Mucosa of rectum (tissue), 2 donors: Measurements from ENCODE around the gene STOX1.
A peak's percentile ranks its signal among the peaks of the same experiment; 100 is the strongest.
"Not testable (repeated sequence)": the region's sequence is repeated elsewhere in the genome, so short reads cannot be mapped to it uniquely, and the experiment has no call there.

Experiments used
- H3K27ac ChIP-seq, 2 donors: one replicate each; pipeline ENCODE4 v1.7.0; 2013; ENCODE audit warnings: inconsistent platforms in 2 of 2, low read depth in 2 of 2, low read length in 2 of 2
- H3K27me3 ChIP-seq, 2 donors: one replicate each; pipeline ENCODE4 v1.7.0; 2013; ENCODE audit warnings: low read length in 2 of 2; ENCODE audit not compliant: control insufficient read depth in 2 of 2, insufficient read depth in 2 of 2
- H3K36me3 ChIP-seq, 2 donors: one replicate each; pipeline ENCODE4 v1.7.0; 2013; ENCODE audit warnings: low read length in 2 of 2; ENCODE audit not compliant: control insufficient read depth in 2 of 2, insufficient read depth in 2 of 2
- H3K4me1 ChIP-seq, 2 donors: one replicate each; pipeline ENCODE4 v1.7.0; 2013; ENCODE audit warnings: low read length in 2 of 2, mild to moderate bottlenecking in 1 of 2; ENCODE audit not compliant: control insufficient read depth in 2 of 2, insufficient read depth in 2 of 2
- H3K4me3 ChIP-seq, 2 donors: one replicate each; pipeline ENCODE4 v1.7.0; 2013; ENCODE audit warnings: low read length in 2 of 2
- H3K9ac ChIP-seq, 2 donors: one replicate each; pipeline ENCODE4 v1.7.0; 2013; ENCODE audit warnings: low read length in 2 of 2, low read depth in 1 of 2, mild to moderate bottlenecking in 1 of 2
- H3K9me3 ChIP-seq, 2 donors: one replicate each; pipeline ENCODE4 v1.7.0; 2013; ENCODE audit warnings: low read length in 2 of 2; ENCODE audit not compliant: control insufficient read depth in 2 of 2
- donor health status: healthy.
- donor health status: Normal muscosa, but diverticular disease.

Gene STOX1

GRCh38 chr10:68800211-68800610 is 27.1 kb upstream of the STOX1 start:
- H3K27me3 ChIP-seq: no peaks in the 10 kb centered on the region
- no peak overlapping the region for H3K27ac ChIP-seq

GRCh38 chr10:68804692-68805091 is 22.6 kb upstream of the STOX1 start:
- Histone ChIP-seq H3K4me3 (no peak overlapping the region), H3K27me3 (no peaks in the 10 kb centered on the region), H3K36me3 (no peaks in the 10 kb centered on the region), H3K9me3 (no peaks in the 10 kb centered on the region), H3K4me1 (no peaks in the 10 kb centered on the region), H3K9ac (no peak overlapping the region), H3K27ac (no peak overlapping the region)

More at GRCh38 chr10:68800211-68800610, 27.1 kb upstream of the STOX1 start:
- no peaks in the 10 kb centered on the region for H3K4me1 ChIP-seq
- H3K4me3 ChIP-seq: no peak overlapping the region
- peaks cover 0 to 3% of the 10 kb centered on the region in 2 donors for H3K36me3 ChIP-seq
- no peak overlapping the region for H3K9ac ChIP-seq
- H3K9me3 ChIP-seq: no peaks in the 10 kb centered on the region

GRCh38 chr10:68810830-68811229 is 16.5 kb upstream of the STOX1 start:
- H3K9me3 ChIP-seq, H3K27ac ChIP-seq, H3K9ac ChIP-seq, H3K27me3 ChIP-seq, H3K36me3 ChIP-seq, H3K4me1 ChIP-seq, H3K4me3 ChIP-seq: not testable (repeated sequence)

GRCh38 chr10:68811314-68812009 is 15.9 kb upstream of the STOX1 start:
- no peaks in the 10 kb centered on the region for H3K4me1 ChIP-seq
- no peak overlapping the region for H3K4me3 ChIP-seq
- no peak overlapping the region for H3K27ac ChIP-seq
- no peaks in the 10 kb centered on the region for H3K27me3 ChIP-seq
- H3K36me3 ChIP-seq: no peaks in the 10 kb centered on the region
- no peaks in the 10 kb centered on the region for H3K9me3 ChIP-seq
- no peak overlapping the region for H3K9ac ChIP-seq

GRCh38 chr10:68812420-68812819 is 14.9 kb upstream of the STOX1 start:
- H3K27me3 ChIP-seq: no peaks in the 10 kb centered on the region
- H3K9ac ChIP-seq: no peak overlapping the region
- H3K36me3 ChIP-seq: no peaks in the 10 kb centered on the region
- no peaks in the 10 kb centered on the region for H3K9me3 ChIP-seq
- H3K27ac ChIP-seq: no peak overlapping the region
- no peak overlapping the region for H3K4me3 ChIP-seq
- H3K4me1 ChIP-seq: no peaks in the 10 kb centered on the region

- no peaks in the 10 kb centered on the region for H3K36me3 ChIP-seq
- no peak overlapping the region for H3K4me3 ChIP-seq
- no peak overlapping the region for H3K9ac ChIP-seq
- H3K27ac ChIP-seq: no peak overlapping the region
- no peaks in the 10 kb centered on the region for H3K4me1 ChIP-seq
- H3K9me3 ChIP-seq: no peaks in the 10 kb centered on the region
- no peaks in the 10 kb centered on the region for H3K27me3 ChIP-seq
Measured at GRCh38 chr10:68813559-68813958, 13.8 kb upstream of the STOX1 start.

GRCh38 chr10:68816796-68817412 is 10.4 kb upstream of the STOX1 start:
- Histone ChIP-seq H3K4me3 (no peak overlapping the region), H3K27ac (no peak overlapping the region), H3K27me3 (no peaks in the 10 kb centered on the region), H3K9me3 (no peaks in the 10 kb centered on the region), H3K4me1 (no peaks in the 10 kb centered on the region), H3K9ac (no peak overlapping the region), H3K36me3 (no peaks in the 10 kb centered on the region)

- H3K27me3 ChIP-seq, H3K9ac ChIP-seq: not testable (repeated sequence)
Measured at GRCh38 chr10:68820359-68820758, 7.0 kb upstream of the STOX1 start.

GRCh38 chr10:68822626-68823025 is 4.7 kb upstream of the STOX1 start:
- H3K36me3 ChIP-seq, H3K27me3 ChIP-seq, H3K4me3 ChIP-seq, H3K9me3 ChIP-seq, H3K4me1 ChIP-seq, H3K27ac ChIP-seq, H3K9ac ChIP-seq: not testable (repeated sequence)

More at GRCh38 chr10:68820359-68820758, 7.0 kb upstream of the STOX1 start:
- H3K36me3 ChIP-seq, H3K4me1 ChIP-seq, H3K9me3 ChIP-seq, H3K27ac ChIP-seq, H3K4me3 ChIP-seq: not testable (repeated sequence)

- not testable (repeated sequence) for H3K27ac ChIP-seq, H3K4me1 ChIP-seq, H3K27me3 ChIP-seq, H3K9me3 ChIP-seq, H3K9ac ChIP-seq, H3K36me3 ChIP-seq
- H3K4me3 ChIP-seq: peak overlapping the region in 1 of 2 donors; percentile 59
Measured at GRCh38 chr10:68827592-68827959, 245 bp downstream of the STOX1 start.
